SU-DHL-6 (cell line): ENCODE results near the gene ITPKB.
A peak's percentile ranks its signal among the peaks of the same experiment; 100 is the strongest.

Experiments
- H2AFZ ChIP-seq: fragments of 200-600 bp; sonication (generic); 2 replicates; pipeline ENCODE4 v1.6.1; 2014; ENCODE audit warnings: low read depth, mild to moderate bottlenecking, moderate library complexity, mixed read lengths, antibody characterized with exemption, low read length; ENCODE audit not compliant: severe bottlenecking
- H3F3A ChIP-seq: fragments of 200-600 bp; shearing (Covaris generic); 2 replicates; pipeline ENCODE4 v1.6.0; 2016; ENCODE audit warnings: antibody characterized with exemption, mild to moderate bottlenecking; ENCODE audit not compliant: insufficient read depth
- H3K27ac ChIP-seq: fragments of 200-600 bp; sonication (generic); 2 replicates; pipeline ENCODE4 v1.5.1; 2016; ENCODE audit warnings: low read depth, mild to moderate bottlenecking, low read length, moderate library complexity, mixed read lengths
- H3K27me3 ChIP-seq: fragments of 200-600 bp; sonication (generic), shearing (Covaris generic); 2 replicates; pipeline ENCODE4 v1.6.0; 2014; ENCODE audit warnings: mild to moderate bottlenecking, low read length
- H3K36me3 ChIP-seq: fragments of 200-600 bp; sonication (generic); 2 replicates; pipeline ENCODE4 v1.6.1; 2014; ENCODE audit warnings: mild to moderate bottlenecking, low read length, mixed read lengths
- H3K4me2 ChIP-seq: fragments of 300-600, 200-600 bp; shearing (Covaris generic), sonication (generic); 2 replicates; pipeline ENCODE4 v1.6.0; 2014; ENCODE audit warnings: low read length, low read depth, mild to moderate bottlenecking; ENCODE audit not compliant: poor library complexity, severe bottlenecking
- H3K4me3 ChIP-seq: fragments of 200-600 bp; sonication (generic); 2 replicates; pipeline ENCODE4 v1.5.1; 2014; ENCODE audit warnings: antibody characterized with exemption, low read length, mild to moderate bottlenecking, mixed read lengths; ENCODE audit not compliant: insufficient read depth, poor library complexity, severe bottlenecking
- H3K79me2 ChIP-seq: fragments of 200-600 bp; sonication (generic); 2 replicates; pipeline ENCODE4 v1.6.1; 2014; ENCODE audit warnings: mild to moderate bottlenecking, low read length, moderate library complexity; ENCODE audit not compliant: insufficient read depth
- H3K9ac ChIP-seq: fragments of 200-600 bp; sonication (generic); 2 replicates; pipeline ENCODE4 v1.7.0; 2014; ENCODE audit warnings: mild to moderate bottlenecking, low read length
- H3K9me2 ChIP-seq: fragments of 200-600 bp; sonication (generic); replicated peaks from 2 replicates; pipeline ENCODE4 v1.6.1; 2014; ENCODE audit warnings: low read length; ENCODE audit not compliant: insufficient read depth
- H3K9me3 ChIP-seq: fragments of 200-600 bp; sonication (generic); 2 replicates; pipeline ENCODE4 v1.6.1; 2014; ENCODE audit warnings: low read length, mixed read lengths; ENCODE audit not compliant: insufficient read depth
- H4K20me1 ChIP-seq: fragments of 200-600 bp; sonication (generic); 2 replicates; pipeline ENCODE4 v1.6.1; 2014; ENCODE audit warnings: low read depth, mild to moderate bottlenecking, antibody characterized with exemption, low read length, moderate library complexity, mixed read lengths
- CTCF ChIP-seq: fragments of 200-600 bp; sonication (generic); IDR thresholded peaks from one replicate; pipeline ENCODE4 v1.5.1; 2017; ENCODE audit warnings: antibody characterized with exemption, mild to moderate bottlenecking, low read length, moderate library complexity; ENCODE audit not compliant: insufficient read depth, poor library complexity, severe bottlenecking
- EZH2phosphoT487 ChIP-seq: fragments of 200-600 bp; sonication (generic), shearing (Covaris generic); conservative IDR thresholded peaks from 2 replicates; pipeline ENCODE4 v1.6.1; 2018; ENCODE audit warnings: mild to moderate bottlenecking, antibody characterized with exemption, low read length, moderate library complexity, mixed read lengths

The ITPKB gene

GRCh38 chr1:226676381-226676780, 62.7 kb downstream of the ITPKB start:
- no peaks in the 10 kb centered on the region for H3K27me3 ChIP-seq
- no peak overlapping the region for H2AFZ ChIP-seq
- H3K9me3 ChIP-seq = no peaks in the 10 kb centered on the region
- H3F3A ChIP-seq = peaks cover 72% of the 10 kb centered on the region
- H3K27ac ChIP-seq = peak overlapping the region; percentile 92
- no peaks in the 10 kb centered on the region for H3K9me2 ChIP-seq
- TF ChIP-seq EZH2phosphoT487 (no peak), CTCF (no peak)
- peak overlapping the region; percentile 53 for H3K9ac ChIP-seq
- no peak overlapping the region for H3K4me3 ChIP-seq
- no peaks in the 10 kb centered on the region for H3K36me3 ChIP-seq
- no peaks in the 10 kb centered on the region for H4K20me1 ChIP-seq
- H3K4me2 ChIP-seq = peak overlapping the region; percentile 64
- peaks cover 11% of the 10 kb centered on the region; the same call in 1 of the 2 replicates for H3K79me2 ChIP-seq

GRCh38 chr1:226675715-226676357, 63.2 kb downstream of the ITPKB start:
- TF ChIP-seq EZH2phosphoT487 = no peak
- Histone ChIP-seq H2AFZ (no peak overlapping the region), H3F3A (peaks cover 68% of the 10 kb centered on the region), H3K27me3 (no peaks in the 10 kb centered on the region), H3K4me2 (peak overlapping the region; percentile 64), H3K9me3 (no peaks in the 10 kb centered on the region), H4K20me1 (no peaks in the 10 kb centered on the region), H3K4me3 (peak overlapping the region; percentile 24), H3K36me3 (no peaks in the 10 kb centered on the region), H3K9ac (peak overlapping the region; percentile 53), H3K9me2 (no peaks in the 10 kb centered on the region), H3K27ac (peak overlapping the region; percentile 92), H3K79me2 (peaks cover 11% of the 10 kb centered on the region; the same call in 1 of the 2 replicates)

GRCh38 chr1:226674892-226675714, 64.0 kb downstream of the ITPKB start:
- H3K79me2 ChIP-seq = peaks cover 14% of the 10 kb centered on the region; the same call in 1 of the 2 replicates
- peak overlapping the region; percentile 64 for H3K4me2 ChIP-seq
- H4K20me1 ChIP-seq = no peaks in the 10 kb centered on the region
- peak overlapping the region; percentile 49 for H3K4me3 ChIP-seq
- no peaks in the 10 kb centered on the region for H3K9me3 ChIP-seq
- peaks cover 67% of the 10 kb centered on the region for H3F3A ChIP-seq
- H2AFZ ChIP-seq = no peak overlapping the region
- H3K9ac ChIP-seq = peak overlapping the region; percentile 53
- H3K36me3 ChIP-seq = no peaks in the 10 kb centered on the region
- H3K27ac ChIP-seq = peak overlapping the region; percentile 92
- TF ChIP-seq EZH2phosphoT487 (no peak), CTCF (no peak)
- no peaks in the 10 kb centered on the region for H3K9me2 ChIP-seq
- H3K27me3 ChIP-seq = no peaks in the 10 kb centered on the region

- Histone ChIP-seq H3K9me2 (no peaks in the 10 kb centered on the region), H3K9ac (peak overlapping the region; percentile 26; the same call in 1 of the 2 replicates), H3K27me3 (no peaks in the 10 kb centered on the region), H3K36me3 (no peaks in the 10 kb centered on the region), H3K9me3 (no peaks in the 10 kb centered on the region), H3K4me3 (no peak overlapping the region), H3F3A (peaks cover 43% of the 10 kb centered on the region), H3K4me2 (peak overlapping the region; percentile 34), H2AFZ (no peak overlapping the region), H4K20me1 (no peaks in the 10 kb centered on the region), H3K79me2 (peaks cover 20% of the 10 kb centered on the region; the same call in 1 of the 2 replicates), H3K27ac (peak overlapping the region; percentile 69)
- TF ChIP-seq CTCF = no peak
- TF ChIP-seq EZH2phosphoT487 = no peak
These were observed 66.7 kb downstream of the ITPKB start for GRCh38 chr1:226672339-226672762.
